ENCODE measurements around the gene GFOD1. TPM values are rescaled to one million over a fixed set of nuclear protein-coding genes. Genes with fewer than 3 reads are reported as not detected.

GFOD1 gene
- total RNA-seq, 1 donor from 2014 or later, result 2.2 TPM

DNA sequence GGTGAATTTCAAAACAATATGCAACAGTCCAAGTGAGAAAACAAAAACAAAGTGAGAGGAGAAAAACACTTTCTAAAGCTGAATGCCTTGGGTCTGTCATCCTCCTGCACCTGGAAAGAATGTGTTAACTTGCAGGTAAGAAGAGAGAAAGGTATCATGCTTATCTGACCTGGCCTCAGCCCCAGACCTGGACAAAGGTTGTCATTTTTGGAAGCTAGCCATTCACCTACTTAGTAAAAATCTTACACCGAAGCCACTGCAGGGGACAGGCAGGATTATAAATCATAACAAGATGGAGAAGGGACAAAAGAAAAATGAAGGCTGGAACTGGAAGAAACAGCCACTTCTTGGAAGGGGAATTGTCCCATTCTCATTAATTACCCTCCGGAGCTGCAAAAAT lies 69.4 kb downstream of the GFOD1 start:
- TF ChIP-seq, protein P1, sequence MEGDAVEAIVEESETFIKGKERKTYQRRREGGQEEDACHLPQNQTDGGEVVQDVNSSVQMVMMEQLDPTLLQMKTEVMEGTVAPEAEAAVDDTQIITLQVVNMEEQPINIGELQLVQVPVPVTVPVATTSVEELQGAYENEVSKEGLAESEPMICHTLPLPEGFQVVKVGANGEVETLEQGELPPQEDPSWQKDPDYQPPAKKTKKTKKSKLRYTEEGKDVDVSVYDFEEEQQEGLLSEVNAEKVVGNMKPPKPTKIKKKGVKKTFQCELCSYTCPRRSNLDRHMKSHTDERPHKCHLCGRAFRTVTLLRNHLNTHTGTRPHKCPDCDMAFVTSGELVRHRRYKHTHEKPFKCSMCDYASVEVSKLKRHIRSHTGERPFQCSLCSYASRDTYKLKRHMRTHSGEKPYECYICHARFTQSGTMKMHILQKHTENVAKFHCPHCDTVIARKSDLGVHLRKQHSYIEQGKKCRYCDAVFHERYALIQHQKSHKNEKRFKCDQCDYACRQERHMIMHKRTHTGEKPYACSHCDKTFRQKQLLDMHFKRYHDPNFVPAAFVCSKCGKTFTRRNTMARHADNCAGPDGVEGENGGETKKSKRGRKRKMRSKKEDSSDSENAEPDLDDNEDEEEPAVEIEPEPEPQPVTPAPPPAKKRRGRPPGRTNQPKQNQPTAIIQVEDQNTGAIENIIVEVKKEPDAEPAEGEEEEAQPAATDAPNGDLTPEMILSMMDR (conservative IDR thresholded peaks at IDR 0.05; ENCODE audit: low read depth, low read length), result no peak
- H3K4me3 ChIP-seq (ENCODE audit: low read depth, low read length), result no peak overlapping the region
- no peak for DNase-seq (ENCODE audit: low read depth)

DNA sequence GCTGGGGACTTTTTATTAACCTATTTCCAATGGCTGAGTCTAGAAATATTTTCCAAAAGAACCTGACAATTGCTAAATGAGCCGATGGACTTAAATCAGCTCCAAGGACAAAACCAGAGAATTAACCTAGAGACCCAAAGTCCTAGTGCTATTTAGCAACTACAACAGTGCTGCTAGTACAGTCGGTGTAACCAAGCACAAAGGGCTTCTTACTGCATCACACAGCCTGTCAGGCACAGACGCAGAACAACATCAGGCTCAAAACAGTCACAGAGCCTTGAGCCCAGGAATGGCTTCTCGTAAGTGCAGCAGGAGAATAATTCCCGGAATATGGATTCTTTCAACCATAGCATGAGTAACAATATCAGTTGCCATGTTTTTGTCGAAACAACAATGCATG lies 70.0 kb downstream of the GFOD1 start:
- peak; percentile 54 for DNase-seq (ENCODE audit: low read depth)
- no peak overlapping the region for H3K4me3 ChIP-seq (ENCODE audit: low read depth, low read length)
- TF ChIP-seq, protein P1 (conservative IDR thresholded peaks at IDR 0.05; ENCODE audit: low read depth, low read length), result no peak

DNA sequence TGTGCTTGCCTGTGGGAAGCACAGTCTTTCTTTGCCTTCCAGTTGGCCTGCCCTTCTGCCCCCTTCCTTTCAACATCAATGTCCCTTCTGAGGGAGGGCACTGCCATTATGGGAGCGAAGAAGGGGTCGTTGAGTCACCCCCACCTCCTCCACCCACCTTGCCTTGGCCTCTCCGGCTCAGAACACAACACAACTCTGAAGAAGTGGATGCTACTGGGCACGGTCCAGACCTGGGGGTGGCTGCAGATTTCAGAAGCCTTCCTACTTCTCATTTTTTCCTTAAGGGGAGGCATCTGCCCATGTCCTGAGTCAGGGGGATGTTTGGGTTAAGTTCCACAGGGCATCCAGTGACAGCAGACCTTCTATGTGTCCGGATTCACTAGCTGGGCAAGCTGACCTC lies 72.1 kb downstream of the GFOD1 start:
- no peak overlapping the region for H3K4me3 ChIP-seq (ENCODE audit: low read depth, low read length)
- TF ChIP-seq, protein P1 (conservative IDR thresholded peaks at IDR 0.05; ENCODE audit: low read depth, low read length), result no peak
- no peak for DNase-seq (ENCODE audit: low read depth)

DNA sequence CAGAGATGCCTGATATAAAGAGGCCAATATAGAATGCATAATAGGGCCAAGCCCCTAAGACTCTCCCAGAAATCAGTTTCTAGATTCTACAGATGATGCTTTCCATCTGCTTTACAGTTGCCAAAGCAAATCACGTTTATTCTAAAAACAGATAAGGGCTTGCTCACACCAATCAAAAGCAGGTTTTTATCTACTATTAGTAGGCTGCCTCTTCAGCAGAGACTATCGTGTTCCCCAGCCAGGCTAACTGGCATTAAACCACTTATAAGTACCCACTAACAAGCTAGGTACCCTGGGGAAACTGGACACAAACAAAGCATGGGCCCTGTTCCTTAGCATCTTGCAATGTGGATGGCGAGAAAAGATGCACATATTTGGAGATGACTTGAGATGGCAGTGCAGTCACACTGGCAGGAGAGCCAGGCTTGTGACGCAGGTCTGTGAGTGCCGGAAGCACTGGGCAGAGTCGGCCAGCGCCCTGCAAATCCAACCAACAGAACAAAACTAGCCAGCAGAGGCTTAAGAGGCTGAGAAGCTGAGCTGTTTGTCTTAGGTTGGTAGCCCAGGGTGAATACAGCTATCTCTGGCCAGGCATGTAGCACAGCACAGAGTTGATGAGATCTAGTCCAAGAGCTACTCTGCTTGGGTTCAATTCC lies 73.4 kb downstream of the GFOD1 start:
- TF ChIP-seq, protein P1 (conservative IDR thresholded peaks at IDR 0.05; ENCODE audit: low read depth, low read length), result no peak
- DNase-seq (ENCODE audit: low read depth), result no peak
- H3K4me3 ChIP-seq (ENCODE audit: low read depth, low read length), result no peak overlapping the region

DNA sequence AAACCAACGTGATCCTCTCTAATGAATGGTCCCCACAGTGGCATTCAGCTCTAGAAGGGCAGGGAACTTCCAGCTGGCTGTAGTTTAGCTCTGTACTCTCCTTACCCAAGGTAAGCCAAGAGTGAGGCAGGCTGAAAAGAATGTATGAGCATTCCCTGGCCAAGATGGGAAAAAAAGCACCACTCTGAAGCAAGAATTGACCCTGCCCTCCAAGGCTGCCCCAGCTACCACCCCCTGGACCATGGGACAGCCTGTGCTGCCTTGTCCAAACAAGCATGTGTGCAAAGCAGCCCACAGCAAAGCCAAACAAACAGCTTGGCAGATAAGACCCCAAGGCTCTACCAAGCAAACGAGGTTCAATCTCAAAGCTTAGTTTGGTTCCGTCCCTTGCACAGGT lies 73.9 kb downstream of the GFOD1 start:
- DNase-seq (ENCODE audit: low read depth), result peak; percentile 64
- H3K4me3 ChIP-seq (ENCODE audit: low read depth, low read length), result no peak overlapping the region
- TF ChIP-seq, protein P1 (conservative IDR thresholded peaks at IDR 0.05; ENCODE audit: low read depth, low read length), result no peak

DNA sequence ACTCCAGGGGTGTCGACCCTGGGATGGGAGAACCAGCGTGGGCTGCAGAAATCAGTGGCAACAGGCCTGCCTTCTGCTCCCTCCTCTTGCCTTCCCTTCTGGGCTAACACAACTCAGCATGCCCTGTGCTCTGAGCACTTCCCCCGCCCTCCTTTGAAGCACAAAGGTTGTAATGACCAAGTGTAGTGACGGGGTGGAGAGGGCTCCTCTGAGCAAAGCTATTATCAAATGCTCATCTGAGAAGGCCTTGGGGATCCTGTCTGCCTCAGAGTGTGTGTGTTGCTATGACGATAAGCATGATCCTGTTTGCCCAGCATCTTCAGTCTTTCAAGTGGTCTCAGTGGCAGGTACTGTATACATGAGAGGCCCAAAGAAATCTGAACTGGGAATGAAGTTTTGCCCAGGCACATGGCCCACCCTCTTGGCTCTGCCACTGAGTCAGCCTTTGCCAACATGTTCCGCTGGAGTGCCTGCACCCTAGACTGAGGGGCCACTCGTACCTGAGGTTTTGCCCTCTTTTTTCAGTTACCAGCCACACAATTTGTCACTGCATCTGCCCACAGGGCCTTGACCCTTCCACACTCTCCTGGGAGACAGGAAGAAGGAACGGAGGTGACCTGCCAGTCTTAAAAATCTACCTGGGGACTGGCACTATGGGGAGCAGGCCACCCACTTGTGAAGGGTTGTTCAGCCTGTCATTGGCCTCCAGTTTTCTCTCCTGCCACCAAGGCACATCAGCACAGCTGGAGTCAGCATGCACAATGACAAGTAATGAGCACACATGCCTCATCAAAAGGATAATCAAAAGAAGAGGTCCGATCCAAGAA lies 74.5 kb downstream of the GFOD1 start:
- DNase-seq (ENCODE audit: low read depth), result no peak
- TF ChIP-seq, protein P1 (conservative IDR thresholded peaks at IDR 0.05; ENCODE audit: low read depth, low read length), result no peak
- H3K4me3 ChIP-seq (ENCODE audit: low read depth, low read length), result no peak overlapping the region
